ENCODE results near the gene CCDC14.

DNA sequence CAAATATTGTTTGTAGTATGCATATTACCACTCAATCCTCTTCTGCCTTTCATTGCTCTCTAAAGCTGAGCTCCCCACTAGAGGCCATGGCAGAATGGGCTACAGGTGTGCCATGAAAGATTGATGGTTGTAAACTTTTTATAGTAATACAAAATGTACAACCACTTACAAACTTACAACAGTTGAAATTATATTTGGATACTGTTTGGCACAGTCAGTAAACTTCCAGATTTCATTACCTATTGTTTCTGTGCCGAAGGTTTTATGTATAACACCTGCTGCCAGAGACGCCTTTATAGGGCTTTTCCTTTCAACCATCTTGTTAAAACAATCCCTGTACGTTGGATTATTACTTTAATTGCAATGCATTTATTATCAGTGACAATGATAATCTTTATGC is 23.9 kb upstream of the CCDC14 start:
- TF ChIP-seq, protein P1, sequence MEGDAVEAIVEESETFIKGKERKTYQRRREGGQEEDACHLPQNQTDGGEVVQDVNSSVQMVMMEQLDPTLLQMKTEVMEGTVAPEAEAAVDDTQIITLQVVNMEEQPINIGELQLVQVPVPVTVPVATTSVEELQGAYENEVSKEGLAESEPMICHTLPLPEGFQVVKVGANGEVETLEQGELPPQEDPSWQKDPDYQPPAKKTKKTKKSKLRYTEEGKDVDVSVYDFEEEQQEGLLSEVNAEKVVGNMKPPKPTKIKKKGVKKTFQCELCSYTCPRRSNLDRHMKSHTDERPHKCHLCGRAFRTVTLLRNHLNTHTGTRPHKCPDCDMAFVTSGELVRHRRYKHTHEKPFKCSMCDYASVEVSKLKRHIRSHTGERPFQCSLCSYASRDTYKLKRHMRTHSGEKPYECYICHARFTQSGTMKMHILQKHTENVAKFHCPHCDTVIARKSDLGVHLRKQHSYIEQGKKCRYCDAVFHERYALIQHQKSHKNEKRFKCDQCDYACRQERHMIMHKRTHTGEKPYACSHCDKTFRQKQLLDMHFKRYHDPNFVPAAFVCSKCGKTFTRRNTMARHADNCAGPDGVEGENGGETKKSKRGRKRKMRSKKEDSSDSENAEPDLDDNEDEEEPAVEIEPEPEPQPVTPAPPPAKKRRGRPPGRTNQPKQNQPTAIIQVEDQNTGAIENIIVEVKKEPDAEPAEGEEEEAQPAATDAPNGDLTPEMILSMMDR (conservative IDR thresholded peaks at IDR 0.05; ENCODE audit: low read length) = no peak
- no peak for TF ChIP-seq EZH2phosphoT487 (IDR thresholded peaks at IDR 0.05; ENCODE audit: borderline replicate concordance, low read depth, low read length)

Data from OCI-LY7 (cell line).